Measurements from ENCODE around the gene PTGR1.

DNA sequence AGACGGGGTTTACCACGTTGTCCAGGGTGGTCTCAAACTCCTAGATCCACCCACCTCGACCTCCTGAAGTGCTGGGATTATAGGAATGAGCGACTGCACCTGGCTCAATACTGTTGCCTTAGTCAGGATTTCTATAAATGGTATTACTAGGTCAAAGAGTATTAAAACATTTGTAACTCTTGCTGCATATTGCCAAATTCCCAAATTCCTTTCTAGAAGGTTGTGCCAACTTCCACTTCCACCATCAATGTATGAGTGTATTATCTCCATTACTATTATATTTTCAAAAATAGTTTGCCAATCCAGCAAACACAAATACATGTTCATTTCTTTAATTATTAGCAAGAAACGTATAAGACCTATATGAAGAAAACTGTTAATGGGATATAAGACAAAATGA, 10.6 kb downstream of the PTGR1 start:
- TF ChIP-seq POLR2A (IDR thresholded peaks at IDR 0.05): no peak
- TF ChIP-seq, protein P1, sequence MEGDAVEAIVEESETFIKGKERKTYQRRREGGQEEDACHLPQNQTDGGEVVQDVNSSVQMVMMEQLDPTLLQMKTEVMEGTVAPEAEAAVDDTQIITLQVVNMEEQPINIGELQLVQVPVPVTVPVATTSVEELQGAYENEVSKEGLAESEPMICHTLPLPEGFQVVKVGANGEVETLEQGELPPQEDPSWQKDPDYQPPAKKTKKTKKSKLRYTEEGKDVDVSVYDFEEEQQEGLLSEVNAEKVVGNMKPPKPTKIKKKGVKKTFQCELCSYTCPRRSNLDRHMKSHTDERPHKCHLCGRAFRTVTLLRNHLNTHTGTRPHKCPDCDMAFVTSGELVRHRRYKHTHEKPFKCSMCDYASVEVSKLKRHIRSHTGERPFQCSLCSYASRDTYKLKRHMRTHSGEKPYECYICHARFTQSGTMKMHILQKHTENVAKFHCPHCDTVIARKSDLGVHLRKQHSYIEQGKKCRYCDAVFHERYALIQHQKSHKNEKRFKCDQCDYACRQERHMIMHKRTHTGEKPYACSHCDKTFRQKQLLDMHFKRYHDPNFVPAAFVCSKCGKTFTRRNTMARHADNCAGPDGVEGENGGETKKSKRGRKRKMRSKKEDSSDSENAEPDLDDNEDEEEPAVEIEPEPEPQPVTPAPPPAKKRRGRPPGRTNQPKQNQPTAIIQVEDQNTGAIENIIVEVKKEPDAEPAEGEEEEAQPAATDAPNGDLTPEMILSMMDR (IDR thresholded peaks at IDR 0.05): no peak
